Measurements from ENCODE around the gene SLC39A3. TPM values are rescaled to one million over a fixed set of nuclear protein-coding genes. Genes with fewer than 3 reads are reported as not detected.

Gene SLC39A3
- total RNA-seq, 1 experiment from 2014 or later = 32.4 TPM

DNA sequence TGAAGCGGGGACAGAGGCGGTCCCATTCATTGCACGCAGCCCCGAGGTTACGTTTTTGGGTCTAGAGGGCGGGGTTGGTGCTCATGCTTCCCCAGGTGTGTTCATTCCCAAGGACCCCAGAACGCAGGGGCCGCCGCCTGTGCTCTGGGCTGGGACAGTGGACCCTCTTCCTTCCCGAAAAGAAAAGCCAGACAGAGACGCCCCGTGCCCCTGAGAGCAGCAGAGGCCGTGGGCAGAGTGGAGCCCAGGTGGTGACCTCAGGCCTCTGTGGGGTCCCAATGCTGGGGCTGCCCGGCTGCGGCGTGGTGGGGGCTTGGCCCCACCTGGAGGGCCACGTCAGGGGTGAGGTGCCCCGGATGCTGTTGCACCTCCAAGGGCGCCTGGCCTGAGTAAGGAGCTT, 27.9 kb upstream of the SLC39A3 start:
- Histone ChIP-seq H3K23me2 (ENCODE audit: insufficient read length, low read depth, low read length, poor library complexity, severe bottlenecking) (no peaks in the 10 kb centered on the region), H3K79me1 (ENCODE audit: insufficient read depth, low read depth, low read length, poor library complexity, severe bottlenecking) (peaks cover 9% of the 10 kb centered on the region), H2BK5ac (ENCODE audit: insufficient read length, low read length) (no peak overlapping the region), H4K8ac (replicated peaks; ENCODE audit: insufficient read length, low read depth, low read length) (no peak overlapping the region), H3K14ac (ENCODE audit: insufficient read depth, low read length) (no peak overlapping the region), H3K4me1 (ENCODE audit: insufficient read depth, low read length) (no peaks in the 10 kb centered on the region), H3K27ac (ENCODE audit: insufficient read length, low read depth, low read length) (no peak overlapping the region), H3K4me2 (ENCODE audit: insufficient read depth, insufficient read length, low read length) (no peak overlapping the region), H3K79me2 (ENCODE audit: insufficient read depth, low read length) (peaks cover 25% of the 10 kb centered on the region; the same call in 1 of the 2 replicates), H3K9ac (ENCODE audit: extremely low read depth, insufficient read length, low read length) (no peak overlapping the region), H4K91ac (ENCODE audit: insufficient read length, low read depth, low read length) (no peak overlapping the region), H2AK5ac (ENCODE audit: insufficient read length, low read length) (no peak overlapping the region), H3K4ac (ENCODE audit: low read depth, low read length) (no peak overlapping the region), H3K56ac (ENCODE audit: insufficient read length, low read depth, low read length) (no peak overlapping the region), H4K5ac (ENCODE audit: insufficient read length, low read depth, low read length) (no peak overlapping the region), H4K20me1 (ENCODE audit: control insufficient read depth, insufficient read depth, insufficient read length) (no peaks in the 10 kb centered on the region), H3T11ph (ENCODE audit: low read length) (no peak overlapping the region), H2BK15ac (ENCODE audit: low read depth, low read length) (no peak overlapping the region), H3K23ac (ENCODE audit: insufficient read length, low read depth, low read length) (no peak overlapping the region), H2BK120ac (ENCODE audit: low read depth, low read length, poor library complexity, severe bottlenecking) (no peak overlapping the region), H2BK20ac (ENCODE audit: low read depth, low read length, poor library complexity, severe bottlenecking) (no peak overlapping the region), H2AFZ (ENCODE audit: low read length) (no peak overlapping the region), H2BK12ac (ENCODE audit: insufficient read length, low read depth, low read length) (no peak overlapping the region), H3K27me3 (ENCODE audit: insufficient read depth, low read length) (no peaks in the 10 kb centered on the region), H3K9me3 (ENCODE audit: control insufficient read depth, low read depth, low read length) (no peaks in the 10 kb centered on the region), H3K18ac (ENCODE audit: insufficient read length, low read depth, low read length) (no peak overlapping the region)
- TF ChIP-seq, protein P1, sequence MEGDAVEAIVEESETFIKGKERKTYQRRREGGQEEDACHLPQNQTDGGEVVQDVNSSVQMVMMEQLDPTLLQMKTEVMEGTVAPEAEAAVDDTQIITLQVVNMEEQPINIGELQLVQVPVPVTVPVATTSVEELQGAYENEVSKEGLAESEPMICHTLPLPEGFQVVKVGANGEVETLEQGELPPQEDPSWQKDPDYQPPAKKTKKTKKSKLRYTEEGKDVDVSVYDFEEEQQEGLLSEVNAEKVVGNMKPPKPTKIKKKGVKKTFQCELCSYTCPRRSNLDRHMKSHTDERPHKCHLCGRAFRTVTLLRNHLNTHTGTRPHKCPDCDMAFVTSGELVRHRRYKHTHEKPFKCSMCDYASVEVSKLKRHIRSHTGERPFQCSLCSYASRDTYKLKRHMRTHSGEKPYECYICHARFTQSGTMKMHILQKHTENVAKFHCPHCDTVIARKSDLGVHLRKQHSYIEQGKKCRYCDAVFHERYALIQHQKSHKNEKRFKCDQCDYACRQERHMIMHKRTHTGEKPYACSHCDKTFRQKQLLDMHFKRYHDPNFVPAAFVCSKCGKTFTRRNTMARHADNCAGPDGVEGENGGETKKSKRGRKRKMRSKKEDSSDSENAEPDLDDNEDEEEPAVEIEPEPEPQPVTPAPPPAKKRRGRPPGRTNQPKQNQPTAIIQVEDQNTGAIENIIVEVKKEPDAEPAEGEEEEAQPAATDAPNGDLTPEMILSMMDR (conservative IDR thresholded peaks at IDR 0.05) = no peak
- Mint-ChIP-seq H3K4me1 (no peaks in the 10 kb centered on the region), H3K4me3 (no peak overlapping the region), H3K9me3 (no peaks in the 10 kb centered on the region), H3K36me3 (ENCODE audit: insufficient read depth in 1 of 3, low read depth in 3 of 3) (peaks cover 8 to 42% (median 40%) of the 10 kb centered on the region in 3 experiments; a peak in 6 of 7 replicates), H3K27me3 (ENCODE audit: low read depth) (no peaks in the 10 kb centered on the region), H3K27ac (no peak overlapping the region)
- no peak for DNase-seq
- WGBS (ENCODE audit: extremely low coverage, insufficient read length, low lambda C conversion rate) = no CpG with 5 or more reads among the region's 19 CpGs
